B cell (primary cell): Measurements from ENCODE around the gene DKKL1. TPM values are rescaled to one million over a fixed set of nuclear protein-coding genes. Genes with fewer than 3 reads are reported as not detected.

Source experiments
- ATAC-seq: fragments of 200-7000 bp; cut with Tn5 transposase; one replicate; pipeline ENCODE4 v1.10.0; 2021; ENCODE audit warnings: low read depth, mild to moderate bottlenecking, moderate number of reproducible peaks, moderate library complexity
- CTCF ChIA-PET: fragments of 350-600 bp; sonication (Branson Sonifier 250); formaldehyde crosslinking; loops from one replicate; lab custom pipeline; 2021; ENCODE audit warnings: antibody characterized with exemption, inconsistent platforms; lab: Charles Lee
- POLR2A ChIA-PET: fragments of 350-600 bp; sonication (Branson Sonifier 250); formaldehyde crosslinking; loops from one replicate; lab custom pipeline; 2021; ENCODE audit warnings: antibody characterized with exemption; lab: Charles Lee
- DNase-seq: peaks from one replicate; pipeline ENCODE4 v3.0.0; 2013
- H2AFZ ChIP-seq: 2 replicates; pipeline ENCODE4 v1.6.1; 2012; ENCODE audit warnings: mild to moderate bottlenecking, low read depth, low read length; ENCODE audit not compliant: insufficient read depth, poor library complexity, severe bottlenecking
- H3K27ac ChIP-seq, 2 donors: 1 replicate in 1 of 2; 2 replicates in 1 of 2; pipeline ENCODE4 v1.5.1; 2012 to 2013; ENCODE audit warnings: low read length in 2 of 2, mild to moderate bottlenecking in 2 of 2, moderate library complexity in 1 of 2
- H3K27me3 ChIP-seq, 4 experiments: fragments of 200-600 bp in 1 of 4; sonication (generic) in 1 of 4; replicated peaks in 1 of 4; 1 replicate in 2 of 4; 2 replicates in 2 of 4; pipeline versions ENCODE4 v1.6.1 to v1.7.0; 2013 to 2016; ENCODE audit warnings: low read length in 3 of 4, mild to moderate bottlenecking in 2 of 4, mixed read lengths in 1 of 4, moderate library complexity in 1 of 4; ENCODE audit not compliant: insufficient read depth in 4 of 4, control insufficient read depth in 3 of 4; ENCODE audit errors: control extremely low read depth in 1 of 4
- H3K36me3 ChIP-seq, 2 experiments: replicated peaks in 1 of 2; 1 replicate in 1 of 2; 2 replicates in 1 of 2; pipeline versions ENCODE4 v1.6.1 to v1.7.1; 2013; ENCODE audit warnings: low read length in 1 of 2; ENCODE audit not compliant: insufficient read depth in 2 of 2, control insufficient read depth in 1 of 2; ENCODE audit errors: control extremely low read depth in 1 of 2, extremely low read depth in 1 of 2
- H3K4me1 ChIP-seq, 2 donors: fragments of 200-600 bp in 1 of 2; sonication (generic) in 1 of 2; 1 replicate in 1 of 2; 2 replicates in 1 of 2; pipeline versions ENCODE4 v1.5.1 to v1.6.1; 2013 to 2017; ENCODE audit warnings: low read length in 2 of 2; ENCODE audit not compliant: control insufficient read depth in 2 of 2, insufficient read depth in 2 of 2
- H3K4me2 ChIP-seq: replicated peaks from 2 replicates; pipeline ENCODE3; 2012; ENCODE audit warnings: mild to moderate bottlenecking, low read depth, low read length; ENCODE audit not compliant: poor library complexity, severe bottlenecking
- H3K4me3 ChIP-seq, 5 experiments: fragments of 200-600 bp in 1 of 5; sonication (generic) in 1 of 5; 1 replicate in 3 of 5; 2 replicates in 2 of 5; pipeline versions ENCODE4 v1.5.1 to v1.7.0; 2011 to 2016; ENCODE audit warnings: low read length in 4 of 5, mild to moderate bottlenecking in 4 of 5, low read depth in 2 of 5, control low read depth in 1 of 5, moderate library complexity in 1 of 5; ENCODE audit not compliant: insufficient read depth in 1 of 5; ENCODE audit errors: control extremely low read depth in 1 of 5, extremely low read depth in 1 of 5
- H3K79me2 ChIP-seq: fragments of 200-600 bp; sonication (generic); one replicate; pipeline ENCODE4 v1.6.0; 2016; ENCODE audit warnings: low read length; ENCODE audit not compliant: control insufficient read depth, insufficient read depth
- H3K9ac ChIP-seq: fragments of 200-600 bp; sonication (generic); 2 replicates; pipeline ENCODE4 v1.6.1; 2017; ENCODE audit warnings: mild to moderate bottlenecking, low read length, moderate library complexity
- H3K9me3 ChIP-seq, 3 donors: one replicate each; pipeline versions ENCODE4 v1.6.1 to v1.7.1; 2013; ENCODE audit warnings: low read length in 2 of 3; ENCODE audit not compliant: control insufficient read depth in 2 of 3, insufficient read depth in 1 of 3; ENCODE audit errors: control extremely low read depth in 1 of 3
- H4K20me1 ChIP-seq: 2 replicates; pipeline ENCODE4 v1.6.0; 2012; ENCODE audit warnings: mild to moderate bottlenecking, low read length; ENCODE audit not compliant: insufficient read depth, control insufficient read depth, poor library complexity, severe bottlenecking
- H3K27ac Mint-ChIP-seq: one replicate; pipeline ENCODE4 v1.8.0; 2021; ENCODE audit warnings: mixed read lengths
- H3K27me3 Mint-ChIP-seq: one replicate; pipeline ENCODE4 v1.8.0; 2021; ENCODE audit warnings: mixed read lengths
- H3K4me1 Mint-ChIP-seq: one replicate; pipeline ENCODE4 v1.8.0; 2021; ENCODE audit warnings: mixed read lengths
- H3K4me3 Mint-ChIP-seq: one replicate; pipeline ENCODE4 v1.8.0; 2021; ENCODE audit warnings: mixed read lengths
- H3K9me3 Mint-ChIP-seq: one replicate; pipeline ENCODE4 v1.8.0; 2022; ENCODE audit warnings: mixed read lengths; ENCODE audit not compliant: insufficient read depth
- CTCF ChIP-seq: fragments of 200-600 bp; IDR thresholded peaks from one replicate; pipeline ENCODE4 v1.8.0; 2022; ENCODE audit warnings: antibody characterized with exemption, mild to moderate bottlenecking
- EZH2 ChIP-seq: IDR thresholded peaks from 2 replicates; pipeline ENCODE4 v1.6.1; 2012; ENCODE audit warnings: borderline replicate concordance, low read depth, mild to moderate bottlenecking, moderate library complexity, low read length; ENCODE audit not compliant: insufficient read depth, poor library complexity, severe bottlenecking
- WGBS: methylation state at CpG from one replicate; pipeline ENCODE4 v1.1.5; 2013; ENCODE audit warnings: missing lambda C conversion rate; ENCODE audit not compliant: insufficient coverage; 5-methylcytosine and 5-hydroxymethylcytosine counted together
- intact Hi-C: fragments of 100-400 bp; cut with micrococcal nuclease; formaldehyde crosslinking; loops from one replicate; pipeline ENCODE4 v1.10.0; 2022
- polyA plus RNA-seq: library from polyadenylated mRNA; depleted of rRNA; stranded (reverse); fragments of >200 nt; gene quantifications from 2 replicates; pipeline ENCODE4 v1.2.3, GENCODE V29; 2012
- total RNA-seq, 2 donors: library from RNA; stranded (reverse); fragments of 120-200 nt in 1 of 2; gene quantifications; 1 replicate in 1 of 2; 2 replicates in 1 of 2; pipeline versions ENCODE4 v1.2.3 to v1.2.4, GENCODE V29; 2013 to 2022

DKKL1 gene
- total and polyA plus RNA-seq, 2 donors (not counting 1 experiment from before 2014, with no cell fraction given), result 1.2 to 1.6 TPM

DNA sequence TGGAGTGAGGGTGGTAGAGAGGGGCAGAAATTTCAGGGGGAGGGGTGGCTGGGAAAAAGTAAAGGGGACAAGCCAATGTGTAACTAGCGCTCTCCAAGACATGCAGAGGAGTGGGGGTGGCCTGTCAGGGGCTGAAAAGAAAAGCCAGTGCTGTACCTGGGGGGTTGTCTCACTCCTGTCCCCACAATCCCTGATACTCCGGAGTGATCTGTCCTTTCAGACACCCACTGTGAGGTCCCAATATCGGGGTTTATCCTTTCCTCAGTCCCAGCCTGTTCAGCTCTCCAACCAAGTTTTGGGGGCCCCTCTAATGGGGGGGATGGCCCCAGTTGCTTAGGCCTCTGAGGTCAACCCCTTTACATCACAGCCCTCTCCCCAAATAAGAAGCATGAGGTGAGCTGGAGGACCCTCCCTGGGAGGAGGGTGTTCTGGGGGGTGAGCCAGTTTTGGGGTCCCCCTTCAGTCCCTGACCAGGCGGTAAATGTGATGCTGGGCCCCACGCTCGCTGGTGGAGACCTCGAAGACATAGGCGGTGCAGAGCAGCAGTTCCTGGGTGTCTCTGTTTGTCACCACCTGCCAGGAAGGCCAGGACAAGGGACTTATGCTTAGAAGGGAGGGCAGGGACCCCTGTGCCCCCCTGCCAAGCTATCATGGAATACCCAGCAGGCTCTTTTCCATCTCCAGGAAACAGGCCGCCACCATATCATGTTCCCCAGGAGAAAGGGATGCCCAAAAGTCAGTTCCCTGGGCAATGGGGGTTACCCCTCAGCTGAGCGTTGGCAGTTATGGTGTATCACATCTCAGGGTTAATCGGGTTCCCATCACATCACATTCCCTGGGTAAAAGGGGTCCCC is 22.6 kb upstream of the DKKL1 start:
- Histone ChIP-seq H4K20me1 (peaks cover 40% of the 10 kb centered on the region), H3K4me3 (peak overlapping the region in 2 of 5 experiments; percentile 15 to 18), H3K9ac (peak overlapping the region; percentile 32), H3K4me2 (peak overlapping the region; percentile 100), H3K4me1 (peaks cover 52 to 77% of the 10 kb centered on the region in 2 donors), H3K36me3 (peaks cover 0 to 63% of the 10 kb centered on the region in 2 experiments), H3K9me3 (peaks cover 0 to 28% (median 15%) of the 10 kb centered on the region in 3 donors), H2AFZ (no peak overlapping the region), H3K27ac (peak overlapping the region; percentile 89 to 93), H3K27me3 (no peaks in the 10 kb centered on the region), H3K79me2 (peaks cover 33% of the 10 kb centered on the region)
- intact Hi-C loops, result loop anchor here (1.0 to 2.0 kb wide), 8 partner anchors 10 to 128 kb away; partner anchors contain the start of gene DKKL1
- ChIA-PET POLR2A (interaction anchor here (0.6 to 5.6 kb wide), 23 partner anchors 8 to 137 kb away, joined by 3 to 72 read pairs (median 11); partner anchors contain the start of genes ALDH16A1, KASH5 and TEAD2), CTCF (interaction anchor here (0.5 to 2.6 kb wide), 17 partner anchors 9 to 190 kb away, joined by 3 to 25 read pairs (median 5); partner anchors contain the start of genes PIH1D1 and SLC6A16)
- H3K27ac Mint-ChIP-seq, result peak overlapping the region; percentile 95
- H3K4me1 Mint-ChIP-seq, result peaks cover 73% of the 10 kb centered on the region
- WGBS, result 89% methylated on average over 6 of the region's 11 CpGs
- H3K9me3 Mint-ChIP-seq, result no peaks in the 10 kb centered on the region
- no peaks in the 10 kb centered on the region for H3K27me3 Mint-ChIP-seq
- TF ChIP-seq EZH2 (no peak), CTCF (no peak)
- H3K4me3 Mint-ChIP-seq, result peak overlapping the region; percentile 80
- peak; percentile 0 for ATAC-seq
- DNase-seq, result no peak
